Neural crest cell (in vitro differentiated cells): ENCODE measurements around the gene ANTKMT. TPM values are rescaled to one million over a fixed set of nuclear protein-coding genes. Genes with fewer than 3 reads are reported as not detected.

Experiments used
- DNase-seq: peaks from one replicate; pipeline ENCODE4 v3.0.0; 2021; ENCODE audit warnings: low read depth, mixed read lengths, low spot score
- H3K27ac Mint-ChIP-seq: one replicate; pipeline ENCODE4 v1.8.0; 2021; ENCODE audit warnings: mild to moderate bottlenecking, mixed read lengths; ENCODE audit not compliant: unreplicated experiment
- H3K27me3 Mint-ChIP-seq: 2 replicates; pipeline ENCODE4 v1.8.0; 2021; ENCODE audit warnings: low read depth, mild to moderate bottlenecking, mixed read lengths
- H3K36me3 Mint-ChIP-seq: 2 replicates; pipeline ENCODE4 v1.8.0; 2021; ENCODE audit warnings: low read depth, mild to moderate bottlenecking, mixed read lengths
- H3K4me1 Mint-ChIP-seq: 2 replicates; pipeline ENCODE4 v1.8.0; 2021; ENCODE audit warnings: mixed read lengths
- H3K4me3 Mint-ChIP-seq: one replicate; pipeline ENCODE4 v1.8.0; 2021; ENCODE audit warnings: mild to moderate bottlenecking, mixed read lengths
- H3K9me3 Mint-ChIP-seq: 2 replicates; pipeline ENCODE4 v1.8.0; 2021; ENCODE audit warnings: mixed read lengths
- total RNA-seq: library from RNA; stranded (reverse); gene quantifications from 2 replicates; pipeline ENCODE4 v1.2.1, GENCODE V29; 2021
- TF ChIP-seq, protein P1 (sequence below): fragments of 200-600 bp; sonication (generic); conservative IDR thresholded peaks from 2 replicates; pipeline ENCODE4 v1.5.0; 2021; ENCODE audit warnings: antibody characterized with exemption, mild to moderate bottlenecking

ANTKMT gene
- total RNA-seq, 1 donor from 2014 or later = 51.1 TPM

GRCh38 chr16:729768-730665, 9.1 kb downstream of the ANTKMT start:
- no peak for DNase-seq
- TF ChIP-seq, protein P1, sequence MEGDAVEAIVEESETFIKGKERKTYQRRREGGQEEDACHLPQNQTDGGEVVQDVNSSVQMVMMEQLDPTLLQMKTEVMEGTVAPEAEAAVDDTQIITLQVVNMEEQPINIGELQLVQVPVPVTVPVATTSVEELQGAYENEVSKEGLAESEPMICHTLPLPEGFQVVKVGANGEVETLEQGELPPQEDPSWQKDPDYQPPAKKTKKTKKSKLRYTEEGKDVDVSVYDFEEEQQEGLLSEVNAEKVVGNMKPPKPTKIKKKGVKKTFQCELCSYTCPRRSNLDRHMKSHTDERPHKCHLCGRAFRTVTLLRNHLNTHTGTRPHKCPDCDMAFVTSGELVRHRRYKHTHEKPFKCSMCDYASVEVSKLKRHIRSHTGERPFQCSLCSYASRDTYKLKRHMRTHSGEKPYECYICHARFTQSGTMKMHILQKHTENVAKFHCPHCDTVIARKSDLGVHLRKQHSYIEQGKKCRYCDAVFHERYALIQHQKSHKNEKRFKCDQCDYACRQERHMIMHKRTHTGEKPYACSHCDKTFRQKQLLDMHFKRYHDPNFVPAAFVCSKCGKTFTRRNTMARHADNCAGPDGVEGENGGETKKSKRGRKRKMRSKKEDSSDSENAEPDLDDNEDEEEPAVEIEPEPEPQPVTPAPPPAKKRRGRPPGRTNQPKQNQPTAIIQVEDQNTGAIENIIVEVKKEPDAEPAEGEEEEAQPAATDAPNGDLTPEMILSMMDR = no peak
- no peaks in the 10 kb centered on the region for H3K36me3 Mint-ChIP-seq
- no peaks in the 10 kb centered on the region for H3K4me1 Mint-ChIP-seq
- no peaks in the 10 kb centered on the region for H3K9me3 Mint-ChIP-seq
- H3K4me3 Mint-ChIP-seq = peak overlapping the region; percentile 41
- H3K27ac Mint-ChIP-seq = no peak overlapping the region
- H3K27me3 Mint-ChIP-seq = peaks cover 6% of the 10 kb centered on the region

DNA sequence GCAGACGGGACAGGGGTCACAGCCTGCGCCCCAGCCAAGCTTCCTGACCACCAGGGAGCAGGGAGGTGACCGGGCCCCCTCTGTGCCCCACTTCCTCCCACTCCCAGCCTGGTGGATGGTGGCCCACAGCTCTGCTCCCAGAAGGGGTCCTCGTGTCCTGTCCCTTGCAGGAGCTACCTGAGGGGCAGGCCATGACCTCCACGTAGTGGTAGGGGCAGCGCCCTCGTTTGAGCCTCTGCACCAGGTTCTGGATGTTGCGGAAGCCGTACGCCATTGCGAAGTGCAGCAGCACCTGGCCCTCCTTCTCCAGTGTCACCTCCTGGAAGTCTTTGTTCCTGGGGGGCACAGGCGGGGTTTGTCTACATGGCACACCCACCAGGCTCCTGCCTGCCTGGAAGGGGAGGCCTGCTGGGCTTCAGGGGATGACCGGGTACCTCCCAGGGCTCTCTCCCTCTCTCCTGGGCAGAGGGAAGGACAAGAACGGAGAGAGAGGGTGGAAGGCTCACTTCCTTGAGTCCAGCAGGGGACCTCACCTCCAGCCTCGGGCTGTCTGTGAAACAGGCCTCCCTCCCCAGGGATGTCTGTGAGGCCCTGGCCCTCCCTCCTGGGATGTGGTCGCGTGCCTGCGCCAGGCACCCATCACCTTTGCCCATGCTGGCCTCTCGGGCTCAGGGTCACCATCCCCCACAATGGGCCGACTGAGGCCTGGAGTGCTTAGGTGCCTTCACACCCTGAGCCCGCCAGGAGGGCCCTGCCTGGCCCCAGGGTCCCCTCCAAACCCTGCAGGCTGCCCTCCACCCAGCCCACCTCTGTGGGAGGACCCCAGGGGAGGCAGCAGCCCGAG, 9.9 kb downstream of the ANTKMT start:
- no peak for DNase-seq
- TF ChIP-seq, protein P1 = no peak
- Mint-ChIP-seq H3K27me3 (peaks cover 4% of the 10 kb centered on the region), H3K4me3 (no peak overlapping the region), H3K9me3 (no peaks in the 10 kb centered on the region), H3K4me1 (no peaks in the 10 kb centered on the region), H3K27ac (no peak overlapping the region), H3K36me3 (no peaks in the 10 kb centered on the region)

DNA sequence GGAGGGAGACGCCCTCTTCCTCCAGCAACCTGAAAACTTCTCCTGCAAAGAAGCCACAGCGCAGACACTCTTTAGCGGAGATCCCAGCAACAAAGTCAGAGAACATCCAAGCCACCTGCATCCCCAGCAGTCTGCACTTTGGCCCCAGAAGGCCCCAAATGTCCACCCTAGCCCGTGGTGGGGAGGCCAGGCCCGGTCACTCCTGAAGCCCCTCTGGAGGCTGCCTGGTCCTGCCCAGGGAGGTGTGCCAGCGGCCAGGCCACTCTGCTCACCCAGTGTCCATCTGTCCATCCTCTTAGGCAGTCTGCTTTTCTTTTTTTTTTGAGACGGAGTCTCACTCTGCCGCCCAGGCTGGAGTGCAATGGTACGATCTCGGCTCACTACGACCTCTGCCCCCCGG, 11.4 kb downstream of the ANTKMT start:
- DNase-seq = no peak
- TF ChIP-seq, protein P1 = no peak

GRCh38 chr16:732936-733335, 12.0 kb downstream of the ANTKMT start:
- no peak for DNase-seq

More for the DNA sequence above, 11.4 kb downstream of the ANTKMT start:
- Mint-ChIP-seq H3K36me3 (no peaks in the 10 kb centered on the region), H3K4me1 (no peaks in the 10 kb centered on the region), H3K27me3 (no peaks in the 10 kb centered on the region), H3K4me3 (no peak overlapping the region), H3K27ac (no peak overlapping the region), H3K9me3 (no peaks in the 10 kb centered on the region)

More at GRCh38 chr16:732936-733335, 12.0 kb downstream of the ANTKMT start:
- Mint-ChIP-seq H3K4me3 (no peak overlapping the region), H3K27me3 (no peaks in the 10 kb centered on the region), H3K36me3 (no peaks in the 10 kb centered on the region), H3K27ac (no peak overlapping the region), H3K9me3 (no peaks in the 10 kb centered on the region), H3K4me1 (no peaks in the 10 kb centered on the region)
- TF ChIP-seq, protein P1 = no peak
